ENCODE results near the gene TTYH1. TPM values are rescaled to one million over a fixed set of nuclear protein-coding genes. Genes with fewer than 3 reads are reported as not detected.

The TTYH1 gene
- polyA plus RNA-seq, 2 of the 4 experiments (the other 2 are of a cell fraction): 0.15 to 0.31 TPM

- DNase-seq (ENCODE audit: low read depth in 1 of 2, low spot score in 1 of 2) (peak in 1 of 2 experiments; percentile 73), FAIRE-seq (peak; percentile 23), ATAC-seq (peak; percentile 70 to 73)
- POLR2A ChIA-PET: interaction anchor here (0.7 kb wide), 1 partner anchor 49 kb away, joined by 5 read pairs; no protein-coding TSS in a partner anchor
- H3K4me1 ChIP-seq: no peaks in the 10 kb centered on the region
- TF ChIP-seq RAD21 (conservative IDR thresholded peaks at IDR 0.05 in 1 of 2, IDR thresholded peaks at IDR 0.05 in 1 of 2) (peak; percentile 68 to 73), KDM1A (IDR thresholded peaks at IDR 0.05; ENCODE audit: low read depth) (no peak), NR3C1 (IDR thresholded peaks at IDR 0.05) (no peak), USF2 (IDR thresholded peaks at IDR 0.05) (no peak), POLR2A (IDR thresholded peaks at IDR 0.05; ENCODE audit: low read length) (no peak), HOXB13 (CRISPR knock-in tag; IDR thresholded peaks at IDR 0.05; ENCODE audit: low read depth) (no peak), FOSL2 (IDR thresholded peaks at IDR 0.05) (no peak), FOSL2 (CRISPR knock-in tag; IDR thresholded peaks at IDR 0.05) (no peak), TP53 (CRISPR knock-in tag; IDR thresholded peaks at IDR 0.05) (no peak), GATA3 (IDR thresholded peaks at IDR 0.05; ENCODE audit: borderline replicate concordance) (no peak), HOXA7 (CRISPR knock-in tag; IDR thresholded peaks at IDR 0.05) (no peak), BHLHE40 (IDR thresholded peaks at IDR 0.05; ENCODE audit: low read depth, low read length) (no peak), BCL3 (IDR thresholded peaks at IDR 0.05) (no peak), POLR2AphosphoS2 (conservative IDR thresholded peaks at IDR 0.05; ENCODE audit: low read length) (no peak), JUNB (IDR thresholded peaks at IDR 0.05) (no peak)
- TF ChIP-seq, protein P1, sequence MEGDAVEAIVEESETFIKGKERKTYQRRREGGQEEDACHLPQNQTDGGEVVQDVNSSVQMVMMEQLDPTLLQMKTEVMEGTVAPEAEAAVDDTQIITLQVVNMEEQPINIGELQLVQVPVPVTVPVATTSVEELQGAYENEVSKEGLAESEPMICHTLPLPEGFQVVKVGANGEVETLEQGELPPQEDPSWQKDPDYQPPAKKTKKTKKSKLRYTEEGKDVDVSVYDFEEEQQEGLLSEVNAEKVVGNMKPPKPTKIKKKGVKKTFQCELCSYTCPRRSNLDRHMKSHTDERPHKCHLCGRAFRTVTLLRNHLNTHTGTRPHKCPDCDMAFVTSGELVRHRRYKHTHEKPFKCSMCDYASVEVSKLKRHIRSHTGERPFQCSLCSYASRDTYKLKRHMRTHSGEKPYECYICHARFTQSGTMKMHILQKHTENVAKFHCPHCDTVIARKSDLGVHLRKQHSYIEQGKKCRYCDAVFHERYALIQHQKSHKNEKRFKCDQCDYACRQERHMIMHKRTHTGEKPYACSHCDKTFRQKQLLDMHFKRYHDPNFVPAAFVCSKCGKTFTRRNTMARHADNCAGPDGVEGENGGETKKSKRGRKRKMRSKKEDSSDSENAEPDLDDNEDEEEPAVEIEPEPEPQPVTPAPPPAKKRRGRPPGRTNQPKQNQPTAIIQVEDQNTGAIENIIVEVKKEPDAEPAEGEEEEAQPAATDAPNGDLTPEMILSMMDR (IDR thresholded peaks at IDR 0.05): peak; percentile 77
- no peak overlapping the region for H3K27ac ChIP-seq
- CTCF ChIA-PET: interaction anchor here (0.6 to 5.9 kb wide), 34 partner anchors 9 to 1025 kb away, joined by 3 to 51 read pairs (median 4); partner anchors contain the start of genes LENG9 and SYT5
- H3K9me3 ChIP-seq: no peaks in the 10 kb centered on the region
- 19% methylated on average over 10 of the region's 10 CpGs for WGBS (ENCODE audit: missing lambda C conversion rate)
- no peak overlapping the region for H3K4me2 ChIP-seq
- no peak overlapping the region for H3K4me3 ChIP-seq
Measured at GRCh38 chr19:54478677-54479266, 63.5 kb downstream of the TTYH1 start.

- ChIA-PET CTCF (interaction anchor here (1.1 to 5.9 kb wide), 17 partner anchors 9 to 1024 kb away, joined by 3 to 51 read pairs (median 5); partner anchors contain the start of gene LENG9), POLR2A (no interaction called here)
- Histone ChIP-seq H3K9me3 (no peaks in the 10 kb centered on the region), H3K27ac (no peak overlapping the region), H3K4me2 (no peak overlapping the region), H3K4me3 (no peak overlapping the region), H3K4me1 (no peaks in the 10 kb centered on the region)
- FAIRE-seq: no peak
- WGBS (ENCODE audit: missing lambda C conversion rate): 30% methylated on average over 2 of the region's 2 CpGs
- no peak for DNase-seq (ENCODE audit: low read depth in 1 of 2, low spot score in 1 of 2)
- no peak for ATAC-seq
- TF ChIP-seq, protein P2, sequence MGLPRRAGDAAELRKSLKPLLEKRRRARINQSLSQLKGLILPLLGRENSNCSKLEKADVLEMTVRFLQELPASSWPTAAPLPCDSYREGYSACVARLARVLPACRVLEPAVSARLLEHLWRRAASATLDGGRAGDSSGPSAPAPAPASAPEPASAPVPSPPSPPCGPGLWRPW (IDR thresholded peaks at IDR 0.05): no peak
- TF ChIP-seq REST (IDR thresholded peaks at IDR 0.05): no peak
- TF ChIP-seq CHD2 (IDR thresholded peaks at IDR 0.05; ENCODE audit: low read length, partially characterized antibody): no peak
- TF ChIP-seq MAZ (IDR thresholded peaks at IDR 0.05; ENCODE audit: borderline replicate concordance, low read depth, low read length): no peak
- TF ChIP-seq, protein P1 (IDR thresholded peaks at IDR 0.05): no peak
- no peak for TF ChIP-seq MYC (IDR thresholded peaks at IDR 0.05; ENCODE audit: borderline replicate concordance, low read length)
- no peak for TF ChIP-seq ZNF302 (CRISPR knock-in tag; IDR thresholded peaks at IDR 0.05)
- TF ChIP-seq, protein P3, sequence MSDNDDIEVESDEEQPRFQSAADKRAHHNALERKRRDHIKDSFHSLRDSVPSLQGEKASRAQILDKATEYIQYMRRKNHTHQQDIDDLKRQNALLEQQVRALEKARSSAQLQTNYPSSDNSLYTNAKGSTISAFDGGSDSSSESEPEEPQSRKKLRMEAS (IDR thresholded peaks at IDR 0.05): no peak
- no peak for TF ChIP-seq NR3C1 (IDR thresholded peaks at IDR 0.05)
- no peak for TF ChIP-seq HDAC2 (IDR thresholded peaks at IDR 0.05)
- no peak for TF ChIP-seq ESRRA (IDR thresholded peaks at IDR 0.05; ENCODE audit: borderline replicate concordance, low read length)
- TF ChIP-seq, protein P4, sequence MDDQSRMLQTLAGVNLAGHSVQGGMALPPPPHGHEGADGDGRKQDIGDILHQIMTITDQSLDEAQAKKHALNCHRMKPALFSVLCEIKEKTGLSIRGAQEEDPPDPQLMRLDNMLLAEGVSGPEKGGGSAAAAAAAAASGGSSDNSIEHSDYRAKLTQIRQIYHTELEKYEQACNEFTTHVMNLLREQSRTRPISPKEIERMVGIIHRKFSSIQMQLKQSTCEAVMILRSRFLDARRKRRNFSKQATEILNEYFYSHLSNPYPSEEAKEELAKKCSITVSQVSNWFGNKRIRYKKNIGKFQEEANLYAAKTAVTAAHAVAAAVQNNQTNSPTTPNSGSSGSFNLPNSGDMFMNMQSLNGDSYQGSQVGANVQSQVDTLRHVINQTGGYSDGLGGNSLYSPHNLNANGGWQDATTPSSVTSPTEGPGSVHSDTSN (IDR thresholded peaks at IDR 0.05): no peak
- no peak for TF ChIP-seq RFX5 (IDR thresholded peaks at IDR 0.05)
Measured at GRCh38 chr19:54480051-54480450, 64.8 kb downstream of the TTYH1 start.
